ENCODE results near the gene LMX1B. TPM values are rescaled to one million over a fixed set of nuclear protein-coding genes. Genes with fewer than 3 reads are reported as not detected.
"Not testable (repeated sequence)": the region's sequence is repeated elsewhere in the genome, so short reads cannot be mapped to it uniquely, and the experiment has no call there.

The LMX1B gene
- polyA plus RNA-seq, 4 donors, result 15.7 to 22.8 (median 19.9) TPM

DNA sequence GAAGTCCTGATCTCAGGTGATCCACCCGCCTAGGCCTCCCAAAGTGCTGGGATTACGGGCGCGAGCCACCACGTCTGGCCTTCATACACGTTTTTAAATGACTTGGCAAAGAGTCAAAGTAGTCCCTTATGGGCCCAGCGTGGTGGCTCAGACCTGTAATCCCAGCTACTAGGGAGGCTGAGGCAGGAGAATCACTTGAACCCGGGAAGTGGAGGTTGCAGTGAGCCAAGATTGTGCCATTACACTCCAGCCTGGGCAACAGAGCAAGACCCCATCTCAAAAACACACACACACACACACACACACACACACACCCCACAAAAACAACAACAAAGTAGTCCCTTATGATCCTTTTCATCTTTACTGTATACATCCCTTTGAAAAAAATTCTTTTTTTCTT is 116.9 kb downstream of the LMX1B start:
- not testable (repeated sequence) for DNase-seq (ENCODE audit: low read depth in 4 of 4, low spot score in 2 of 4)

GRCh38 chr9:126733005-126733404 is 119.3 kb downstream of the LMX1B start:
- DNase-seq (ENCODE audit: low read depth in 4 of 4, low spot score in 2 of 4), result no peak

DNA sequence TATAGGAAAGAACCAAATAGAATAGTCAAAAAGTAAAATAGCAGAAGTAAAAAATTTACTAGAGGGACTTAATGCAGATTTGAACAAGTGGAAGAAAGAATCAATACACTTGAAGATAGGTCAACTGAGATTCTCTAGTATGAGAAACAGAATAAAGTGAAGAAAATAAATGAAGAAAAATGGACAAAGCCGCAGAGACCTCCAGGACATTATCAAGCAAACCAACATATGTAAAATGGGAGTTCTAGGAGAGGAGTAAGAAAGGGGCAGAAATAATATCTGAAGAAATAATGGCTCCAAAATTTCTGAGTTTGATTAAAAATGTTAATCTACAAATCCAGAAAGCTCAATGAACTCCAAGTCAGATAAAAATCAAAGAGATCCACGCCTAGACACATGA is 121.1 kb downstream of the LMX1B start:
- DNase-seq (ENCODE audit: low read depth in 4 of 4, low spot score in 2 of 4), result no peak

DNA sequence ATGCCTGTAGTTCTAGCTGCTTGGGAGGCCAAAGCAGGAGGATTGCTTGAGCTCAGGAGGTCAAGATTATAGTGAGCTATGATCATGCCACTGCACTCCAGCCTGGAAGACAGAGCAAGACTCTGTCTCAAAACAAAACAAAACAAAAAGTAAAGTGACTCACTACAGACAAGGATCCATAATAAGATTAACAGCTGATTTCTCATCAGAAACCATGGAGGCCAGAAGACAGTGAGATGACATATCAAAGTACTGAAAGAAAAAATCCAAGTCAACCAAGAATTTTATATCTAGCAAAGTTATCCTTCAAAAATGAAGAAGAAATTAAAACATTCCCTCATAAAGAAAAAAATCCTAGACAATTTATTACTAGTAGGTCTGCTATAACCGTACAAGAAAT is 121.8 kb downstream of the LMX1B start:
- no peak for DNase-seq (ENCODE audit: low read depth in 4 of 4, low spot score in 2 of 4)

DNA sequence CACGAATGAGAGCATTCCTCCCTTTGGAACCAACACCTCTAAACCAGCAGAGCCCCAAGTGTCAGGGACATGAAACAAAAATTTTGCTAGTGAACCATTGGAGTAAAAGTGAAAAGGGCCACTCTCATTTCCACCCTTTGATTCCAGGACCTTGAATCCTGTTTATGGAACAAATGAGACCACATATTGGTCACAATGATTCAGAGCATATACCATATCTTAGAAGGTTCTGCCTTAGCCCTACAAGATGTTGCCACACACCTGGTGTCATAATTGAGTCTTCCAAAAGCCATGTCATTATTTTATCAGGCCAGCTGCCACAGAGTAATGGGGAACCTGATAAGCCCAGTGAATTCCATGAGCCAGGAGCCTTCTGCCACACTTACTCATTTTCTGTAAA is 124.8 kb downstream of the LMX1B start:
- no peak for DNase-seq (ENCODE audit: low read depth in 4 of 4, low spot score in 2 of 4)

DNA sequence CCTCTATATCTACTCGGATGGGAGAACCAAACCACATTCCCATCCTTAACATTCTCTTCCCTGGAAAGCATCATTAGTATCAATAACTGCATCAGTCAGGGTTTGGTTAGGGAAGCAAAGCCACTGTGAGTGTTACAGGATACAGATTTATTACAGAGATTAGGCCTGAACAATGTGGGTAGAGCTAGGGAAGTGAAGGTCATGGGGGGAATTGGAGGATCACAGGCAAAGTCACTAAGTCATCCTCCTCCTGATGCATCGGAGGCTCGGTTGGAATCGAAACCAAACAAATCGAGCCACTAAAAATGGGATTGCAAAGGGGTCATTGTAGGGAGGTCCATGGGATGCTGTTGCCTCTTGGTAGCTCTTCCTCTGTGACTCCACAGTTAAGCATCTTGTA is 129.3 kb downstream of the LMX1B start:
- DNase-seq (ENCODE audit: low read depth in 4 of 4, low spot score in 2 of 4), result no peak

- no peak for DNase-seq (ENCODE audit: low read depth in 4 of 4, low spot score in 2 of 4)
Observed at GRCh38 chr9:126745574-126746411, 132.1 kb downstream of the LMX1B start.

Other genes starting within 250 kb of the LMX1B start
- 10 to 100 TPM; 10.4 to 15.5 (median 14.5) TPM for gene ZBTB43, start 191.1 kb downstream of the LMX1B start, polyA plus RNA-seq (ENCODE audit: insufficient read length in 4 of 4)
- 10 to 100 TPM; 20.1 to 21.9 (median 20.6) TPM for gene ZBTB34, start 246.7 kb downstream of the LMX1B start, polyA plus RNA-seq (ENCODE audit: insufficient read length in 4 of 4)